HG03520 (cell line): ENCODE results near the gene MOAP1.
"Not testable (repeated sequence)": the region's sequence is repeated elsewhere in the genome, so short reads cannot be mapped to it uniquely, and the experiment has no call there.

Source experiments
- ATAC-seq: cut with Tn5 transposase; IDR thresholded peaks from one replicate; pipeline ENCODE4 v1.9.1; 2021; ENCODE audit warnings: mild to moderate bottlenecking, moderate library complexity; ENCODE audit not compliant: unreplicated experiment

Gene MOAP1

GRCh38 chr14:93184391-93185348 is at the start of gene MOAP1, which contains the start of gene LYSET:
MOAP1 (minus strand) TSS chr14:93184897; CDS start chr14:93184242, 655 bp downstream.
LYSET (plus strand) TSS chr14:93185317; CDS start chr14:93185406, 89 bp downstream.
- ATAC-seq: peak; percentile 87

- ATAC-seq: not testable (repeated sequence)
These were observed 48.4 kb upstream of the MOAP1 start for GRCh38 chr14:93233078-93233477.

DNA sequence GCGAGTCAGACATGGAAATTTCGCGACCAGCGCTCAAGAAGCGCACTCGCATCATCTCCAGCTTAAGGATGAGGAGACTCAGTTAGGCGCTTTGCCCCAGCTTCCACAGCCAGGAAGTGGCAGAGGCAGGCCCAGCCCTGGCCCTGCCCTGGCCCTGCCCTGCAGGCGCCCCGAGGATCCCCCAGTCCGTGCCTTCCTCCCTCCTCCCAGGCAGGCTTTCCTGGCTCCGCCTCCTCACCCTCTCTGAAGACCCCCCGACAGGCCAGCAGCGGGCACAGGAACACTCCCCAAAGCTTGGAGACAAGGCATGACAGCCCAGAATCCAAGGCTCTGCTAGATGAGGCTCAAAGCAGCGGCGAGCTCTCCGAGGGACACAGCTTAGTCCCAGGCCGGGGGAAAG is 47.5 kb upstream of the MOAP1 start:
- no peak for ATAC-seq

DNA sequence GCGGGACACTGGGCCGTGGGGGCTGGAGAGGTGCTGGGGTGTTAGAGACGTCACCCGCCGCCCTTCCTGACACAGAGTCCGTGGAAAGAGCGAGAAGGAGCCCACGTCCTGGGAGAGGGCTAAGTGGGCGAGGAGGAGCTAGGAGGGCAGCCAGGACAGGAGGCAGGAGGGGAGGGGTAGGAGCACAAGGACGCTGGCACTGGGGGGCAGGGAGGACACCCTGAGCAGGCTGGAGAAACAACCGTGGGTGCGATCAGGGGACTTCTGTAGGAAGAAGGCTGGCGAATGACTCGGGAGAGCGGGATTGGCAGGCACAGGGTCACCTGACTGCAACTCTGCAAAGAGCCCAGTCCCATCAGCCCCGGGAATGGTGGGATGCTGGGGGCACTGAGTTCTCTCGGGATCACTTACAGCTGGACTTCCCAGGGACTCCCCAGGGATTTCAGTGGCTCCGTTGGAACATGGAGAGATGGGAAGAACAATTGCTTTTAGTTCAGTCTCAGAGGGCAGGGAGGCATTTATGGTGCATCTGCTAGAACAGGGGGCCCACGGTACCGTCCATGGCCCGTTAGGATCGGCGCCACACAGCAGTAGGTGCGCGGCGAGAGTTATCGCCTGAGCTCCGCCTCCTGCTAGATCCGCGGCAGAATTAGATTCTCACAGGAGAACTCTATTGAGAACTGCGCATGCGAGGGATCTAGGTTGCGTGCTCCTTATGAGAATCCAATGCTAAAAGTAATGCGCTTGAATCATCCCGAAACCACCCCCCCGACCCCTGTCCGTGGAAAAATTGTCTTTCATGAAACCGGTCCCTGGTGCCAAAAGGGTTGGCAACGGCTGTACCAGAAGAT is 46.7 kb upstream of the MOAP1 start:
- no peak for ATAC-seq

DNA sequence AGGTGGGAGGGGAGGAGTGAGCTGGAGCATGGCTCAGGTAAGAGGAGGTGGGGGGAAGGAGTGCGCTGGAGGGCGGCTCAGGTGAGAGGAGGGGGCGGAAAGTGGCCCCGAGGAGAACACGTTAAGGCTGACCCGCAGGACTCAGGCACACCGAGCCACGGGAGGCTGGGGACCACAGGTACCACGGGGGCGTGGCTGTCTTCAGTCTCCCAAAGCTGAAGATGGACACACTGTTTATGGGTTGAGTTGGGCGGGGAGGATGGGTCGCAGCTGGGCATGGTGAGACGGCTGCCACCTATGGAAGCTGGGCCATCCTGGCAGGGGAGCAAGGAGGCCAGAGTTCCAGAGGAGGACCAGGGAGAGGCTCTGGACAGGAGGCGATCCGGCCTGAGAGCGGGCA is 45.8 kb upstream of the MOAP1 start:
- ATAC-seq: no peak

DNA sequence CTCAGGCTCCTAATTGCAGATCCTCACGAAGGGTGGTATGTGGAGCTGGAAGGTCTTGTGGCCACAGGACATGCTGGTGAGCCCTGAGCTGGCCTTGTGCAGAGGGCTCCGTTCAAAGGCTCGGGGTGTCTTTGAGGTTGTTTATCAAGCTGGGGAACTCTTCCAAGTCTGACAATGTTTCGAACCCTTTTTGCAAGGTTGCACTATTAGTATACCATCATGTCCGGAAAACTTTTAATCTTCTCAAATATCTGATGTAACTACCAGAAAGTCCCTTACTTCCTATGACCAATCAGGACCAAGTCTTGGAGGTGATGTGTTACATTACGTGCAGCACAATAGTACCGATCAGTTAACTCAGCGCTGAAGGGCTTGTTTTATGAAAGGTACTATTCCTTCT is 43.9 kb upstream of the MOAP1 start:
- no peak for ATAC-seq

DNA sequence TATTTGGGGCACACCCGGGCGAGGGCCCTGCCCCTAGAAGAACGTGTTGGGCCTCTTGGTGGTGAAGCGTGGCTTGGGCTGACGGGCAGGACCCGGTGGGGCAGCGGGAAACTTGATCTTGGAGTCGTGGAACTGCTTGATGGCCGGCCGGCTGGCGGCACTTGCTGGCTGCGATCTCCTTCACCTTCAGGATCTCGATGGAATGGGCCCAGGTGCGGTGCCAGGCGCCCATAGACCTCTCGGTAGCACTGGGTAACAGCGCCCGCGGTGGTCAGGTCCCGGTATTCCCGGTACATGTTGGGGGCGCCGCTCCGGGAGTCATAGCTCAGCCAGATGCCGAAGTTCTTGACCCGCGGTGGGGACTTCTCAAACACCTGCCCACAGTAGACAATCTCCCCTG is 38.9 kb upstream of the MOAP1 start:
- ATAC-seq: no peak

GRCh38 chr14:93220509-93220908 is 35.8 kb upstream of the MOAP1 start:
- ATAC-seq: no peak

- no peak for ATAC-seq
These were observed 34.5 kb upstream of the MOAP1 start for GRCh38 chr14:93219103-93219726.

DNA sequence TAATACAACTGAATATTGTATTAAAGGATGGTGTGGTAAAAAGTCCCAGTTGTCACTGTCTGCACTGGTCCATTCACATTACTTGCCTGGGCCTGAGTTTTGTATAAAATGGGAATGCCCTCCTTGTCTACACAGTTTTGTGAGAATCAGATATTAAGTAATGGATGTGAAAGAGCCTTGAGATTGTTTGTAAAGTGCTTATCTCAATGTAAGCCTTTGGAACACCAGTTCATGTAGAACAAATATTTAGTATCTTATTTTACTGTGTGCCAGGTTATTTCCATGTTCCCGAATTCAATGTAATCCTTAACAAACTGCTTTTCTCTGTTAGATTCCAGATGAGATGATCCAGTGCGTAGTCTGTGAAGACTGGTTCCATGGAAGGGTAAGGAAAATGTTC is 29.9 kb upstream of the MOAP1 start:
- ATAC-seq: no peak

- ATAC-seq: peak; percentile 51
These were observed 27.7 kb upstream of the MOAP1 start for GRCh38 chr14:93212432-93212831.

GRCh38 chr14:93207468-93208308 is 23.0 kb upstream of the MOAP1 start:
- ATAC-seq: peak; percentile 29

DNA sequence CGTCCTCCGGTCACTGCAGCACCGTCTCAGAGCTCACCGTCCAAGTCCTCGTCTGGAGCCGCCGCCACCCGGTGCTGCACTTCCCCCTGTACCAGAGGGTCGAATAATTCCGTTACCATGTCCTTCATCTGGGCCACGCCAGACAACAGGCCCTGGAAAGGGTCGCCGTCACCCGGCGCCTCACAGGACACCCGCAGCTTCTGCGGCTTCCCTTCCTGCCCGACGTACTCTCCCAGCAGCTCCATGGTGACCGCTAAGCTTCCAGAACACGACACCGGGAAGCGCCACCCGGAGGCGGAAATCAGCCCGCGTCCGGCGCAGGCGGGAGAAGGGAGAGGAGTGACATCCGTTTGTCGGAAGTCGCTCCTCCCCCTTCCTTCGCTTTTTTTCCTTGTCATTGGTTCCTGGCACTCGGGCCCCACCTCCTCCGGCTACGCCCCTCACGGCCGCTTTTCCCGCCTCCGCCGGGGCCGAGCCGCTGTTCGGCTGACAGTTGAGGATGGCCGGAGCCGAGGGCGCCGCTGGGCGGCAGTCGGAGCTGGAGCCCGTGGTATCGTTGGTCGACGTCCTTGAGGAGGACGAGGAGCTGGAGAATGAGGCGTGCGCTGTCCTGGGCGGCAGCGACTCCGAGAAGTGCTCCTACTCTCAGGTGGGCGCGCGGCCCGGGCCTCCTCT is 22.2 kb upstream of the MOAP1 start, which contains the start of the genes GON7 and UBR7:
Gene GON7 (minus strand): TSS at position 273 of the 675 bp plus-strand sequence. CDS start 28 bp downstream, at position 245.
Gene UBR7 (plus strand): TSS at position 464 of the 675 bp plus-strand sequence. CDS start 36 bp downstream, at position 500.
- ATAC-seq: peak; percentile 76

DNA sequence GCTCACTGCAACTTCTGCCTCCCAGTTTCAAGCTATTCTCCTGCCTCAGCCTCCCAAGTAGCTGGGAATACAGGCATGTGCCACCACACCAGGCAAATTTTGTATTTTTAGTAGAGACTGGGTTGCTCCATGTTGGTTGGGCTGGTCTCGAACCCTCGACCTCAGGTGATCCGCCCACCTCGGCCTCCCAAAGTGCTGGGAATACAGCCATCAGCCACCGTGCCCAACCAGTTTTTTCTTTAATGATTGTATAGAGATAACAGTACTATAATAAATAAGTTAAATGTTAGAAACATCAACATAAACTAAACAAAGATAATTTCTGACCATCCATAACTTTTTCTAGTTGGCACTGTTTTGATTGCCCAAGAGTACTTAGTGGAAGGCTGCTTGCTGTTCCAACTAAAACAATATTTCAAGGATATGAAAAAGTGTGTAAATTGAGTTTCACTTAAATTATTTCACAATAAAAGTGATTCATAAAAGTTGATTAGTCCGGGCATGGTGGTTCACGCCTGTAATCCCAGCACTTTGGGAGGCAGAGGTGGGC is 16.5 kb upstream of the MOAP1 start:
- ATAC-seq: no peak

DNA sequence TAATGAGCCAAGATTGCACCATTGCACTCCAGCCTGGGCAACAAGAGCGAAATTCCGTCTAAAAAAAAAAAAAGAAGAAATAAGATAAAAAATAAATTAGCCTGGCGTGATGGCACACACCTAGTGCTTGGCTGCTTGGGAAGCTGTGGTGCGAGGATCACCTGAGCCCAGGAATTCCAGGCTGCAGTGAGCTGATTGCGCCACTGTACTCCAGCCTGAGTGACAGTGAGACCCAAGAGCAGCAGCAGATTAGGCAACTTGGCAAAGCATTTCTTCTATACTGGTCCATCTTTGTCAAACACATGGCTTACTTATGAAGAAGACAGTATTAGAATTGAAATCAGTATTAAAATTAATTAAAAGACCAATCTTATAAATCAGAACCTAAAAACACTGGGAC is 15.9 kb upstream of the MOAP1 start:
- no peak for ATAC-seq

- no peak for ATAC-seq
These were observed 14.3 kb upstream of the MOAP1 start for GRCh38 chr14:93199031-93199430.

- ATAC-seq: no peak
These were observed 10.8 kb upstream of the MOAP1 start for GRCh38 chr14:93195316-93195999.

DNA sequence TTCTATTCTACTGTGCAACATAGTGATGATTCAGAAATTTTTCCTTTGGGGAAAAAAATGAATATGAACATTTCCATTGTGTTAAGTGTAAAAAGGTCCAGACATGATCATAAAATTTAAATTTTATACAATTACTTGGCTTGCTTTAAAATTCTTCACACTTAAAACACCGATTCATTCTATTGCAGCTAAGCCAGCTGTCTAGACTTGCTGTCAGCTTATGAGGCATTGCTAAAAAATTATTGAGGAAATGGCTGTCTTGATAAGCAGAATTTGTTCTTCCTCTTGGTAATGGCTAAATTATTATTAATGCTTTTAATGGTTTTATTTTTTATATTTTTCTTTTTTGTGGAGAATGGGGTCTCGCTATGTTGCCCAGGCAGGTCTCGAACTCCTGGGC is 2.3 kb upstream of the MOAP1 start:
- no peak for ATAC-seq

- no peak for ATAC-seq
These were observed 1.8 kb upstream of the MOAP1 start for GRCh38 chr14:93186466-93186865.
